Measurements from ENCODE around the gene GALK2. TPM values are rescaled to one million over a fixed set of nuclear protein-coding genes. Genes with fewer than 3 reads are reported as not detected.

GALK2 gene
- total and polyA plus RNA-seq, 5 donors: 19.2 to 37.7 (median 27.4) TPM

- Histone ChIP-seq H3K27ac (ENCODE audit: low read length) (no peak overlapping the region), H3K27me3 (ENCODE audit: control insufficient read depth, insufficient read depth) (no peaks in the 10 kb centered on the region), H3K4me1 (ENCODE audit: control insufficient read depth, insufficient read depth, low read length) (peaks cover 4% of the 10 kb centered on the region), H3K4me3 (ENCODE audit: low read length) (no peak overlapping the region), H3K9me3 (ENCODE audit: control insufficient read depth, low read length) (no peaks in the 10 kb centered on the region)
- intact Hi-C loops (cut with DNase I): no loop called here
- DNase-seq: no peak
- no peak for ATAC-seq
- WGBS: 52% methylated on average over 3 of the region's 3 CpGs
Observed at GRCh38 chr15:49223536-49224274, 53.7 kb downstream of the GALK2 start.

- Histone ChIP-seq H3K27ac (ENCODE audit: low read length) (no peak overlapping the region), H3K4me1 (ENCODE audit: control insufficient read depth, insufficient read depth, low read length) (peaks cover 4% of the 10 kb centered on the region), H3K4me3 (ENCODE audit: low read length) (no peak overlapping the region), H3K27me3 (ENCODE audit: control insufficient read depth, insufficient read depth) (no peaks in the 10 kb centered on the region), H3K9me3 (ENCODE audit: control insufficient read depth, low read length) (no peaks in the 10 kb centered on the region)
- ATAC-seq: peak in 1 of 2 donors; percentile 26
- intact Hi-C loops (cut with DNase I): no loop called here
- 94% methylated on average over 3 of the region's 3 CpGs for WGBS
- DNase-seq: peak in 1 of 3 donors; percentile 48
Observed at GRCh38 chr15:49225572-49226281, 55.7 kb downstream of the GALK2 start.

GRCh38 chr15:49227602-49228001 lies 57.6 kb downstream of the GALK2 start:
- no peak overlapping the region for H3K4me3 ChIP-seq (ENCODE audit: low read length)
- intact Hi-C loops (cut with DNase I): no loop called here
- no peak for DNase-seq
- peaks cover 4% of the 10 kb centered on the region for H3K4me1 ChIP-seq (ENCODE audit: control insufficient read depth, insufficient read depth, low read length)
- ATAC-seq: no peak
- H3K27ac ChIP-seq (ENCODE audit: low read length): no peak overlapping the region
- no peaks in the 10 kb centered on the region for H3K9me3 ChIP-seq (ENCODE audit: control insufficient read depth, low read length)
- no peaks in the 10 kb centered on the region for H3K27me3 ChIP-seq (ENCODE audit: control insufficient read depth, insufficient read depth)

GRCh38 chr15:49229922-49230321 lies 59.9 kb downstream of the GALK2 start:
- no peaks in the 10 kb centered on the region for H3K9me3 ChIP-seq (ENCODE audit: control insufficient read depth, low read length)
- no peak overlapping the region for H3K4me3 ChIP-seq (ENCODE audit: low read length)
- no peak overlapping the region for H3K27ac ChIP-seq (ENCODE audit: low read length)
- 98% methylated on average over 5 of the region's 5 CpGs for WGBS
- no peaks in the 10 kb centered on the region for H3K27me3 ChIP-seq (ENCODE audit: control insufficient read depth, insufficient read depth)
- DNase-seq (no peak), ATAC-seq (no peak)
- peaks cover 4% of the 10 kb centered on the region for H3K4me1 ChIP-seq (ENCODE audit: control insufficient read depth, insufficient read depth, low read length)
- intact Hi-C loops (cut with DNase I): loop anchor here (5.0 to 10.0 kb wide), 4 partner anchors 187 to 915 kb away; partner anchors contain the start of gene FGF7 (in 2 of the 4)

GRCh38 chr15:49232236-49232806 lies 62.3 kb downstream of the GALK2 start:
- no peaks in the 10 kb centered on the region for H3K27me3 ChIP-seq (ENCODE audit: control insufficient read depth, insufficient read depth)
- intact Hi-C loops (cut with DNase I): loop anchor here (5.0 to 10.0 kb wide), 4 partner anchors 185 to 912 kb away; partner anchors contain the start of gene FGF7 (in 2 of the 4)
- DNase-seq: no peak
- ATAC-seq: no peak
- H3K9me3 ChIP-seq (ENCODE audit: control insufficient read depth, low read length): no peaks in the 10 kb centered on the region
- WGBS: 81% methylated on average over 2 of the region's 2 CpGs
- no peaks in the 10 kb centered on the region for H3K4me1 ChIP-seq (ENCODE audit: control insufficient read depth, insufficient read depth, low read length)
- H3K27ac ChIP-seq (ENCODE audit: low read length): no peak overlapping the region
- no peak overlapping the region for H3K4me3 ChIP-seq (ENCODE audit: low read length)

GRCh38 chr15:49235446-49236124 lies 65.5 kb downstream of the GALK2 start:
- intact Hi-C loops (cut with DNase I): loop anchor here (5.0 to 10.0 kb wide), 4 partner anchors 189 to 909 kb away; partner anchors contain the start of gene FGF7 (in 2 of the 4)
- peak in 2 of 3 donors; percentile 38 to 50 for DNase-seq
- Histone ChIP-seq H3K9me3 (ENCODE audit: control insufficient read depth, low read length) (no peaks in the 10 kb centered on the region), H3K27ac (ENCODE audit: low read length) (no peak overlapping the region), H3K27me3 (ENCODE audit: control insufficient read depth, insufficient read depth) (no peaks in the 10 kb centered on the region), H3K4me1 (ENCODE audit: control insufficient read depth, insufficient read depth, low read length) (no peaks in the 10 kb centered on the region), H3K4me3 (ENCODE audit: low read length) (no peak overlapping the region)
- 37% methylated on average over 3 of the region's 3 CpGs for WGBS
- ATAC-seq: peak; percentile 84 to 89

GRCh38 chr15:49236869-49237268 lies 66.8 kb downstream of the GALK2 start:
- intact Hi-C loops (cut with DNase I): loop anchor here (5.0 to 10.0 kb wide), 4 partner anchors 188 to 908 kb away; partner anchors contain the start of gene FGF7 (in 2 of the 4)
- DNase-seq (no peak), ATAC-seq (no peak)
- H3K27me3 ChIP-seq (ENCODE audit: control insufficient read depth, insufficient read depth): no peaks in the 10 kb centered on the region
- H3K27ac ChIP-seq (ENCODE audit: low read length): no peak overlapping the region
- no peaks in the 10 kb centered on the region for H3K4me1 ChIP-seq (ENCODE audit: control insufficient read depth, insufficient read depth, low read length)
- no peaks in the 10 kb centered on the region for H3K9me3 ChIP-seq (ENCODE audit: control insufficient read depth, low read length)
- no peak overlapping the region for H3K4me3 ChIP-seq (ENCODE audit: low read length)

DNA sequence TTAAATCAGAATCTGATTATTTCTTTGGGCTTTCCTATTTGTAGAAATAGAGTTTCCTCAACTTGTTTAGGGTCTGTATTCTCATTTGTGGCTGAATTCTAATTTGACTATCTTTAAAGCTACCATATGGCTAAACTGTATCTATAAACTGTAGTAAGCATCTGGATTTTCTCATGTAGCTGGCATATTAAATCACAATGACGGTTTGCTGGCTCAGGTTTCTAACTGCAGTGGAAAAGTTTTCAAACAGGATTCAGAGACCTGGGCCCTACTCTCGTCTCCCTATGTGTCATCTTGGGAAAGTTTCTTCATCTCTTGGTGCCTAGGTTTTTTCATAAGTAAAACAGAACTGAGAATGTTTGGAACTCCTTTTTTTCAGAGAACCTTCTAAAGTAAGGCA lies 68.3 kb downstream of the GALK2 start:
- no peak overlapping the region for H3K4me3 ChIP-seq (ENCODE audit: low read length)
- 38% methylated on average over 2 of the region's 2 CpGs for WGBS
- H3K27me3 ChIP-seq (ENCODE audit: control insufficient read depth, insufficient read depth): no peaks in the 10 kb centered on the region
- ATAC-seq (peak in 1 of 2 donors; percentile 20), DNase-seq (no peak)
- H3K9me3 ChIP-seq (ENCODE audit: control insufficient read depth, low read length): no peaks in the 10 kb centered on the region
- intact Hi-C loops (cut with DNase I): loop anchor here (5.0 to 10.0 kb wide), 4 partner anchors 186 to 906 kb away; partner anchors contain the start of gene FGF7 (in 2 of the 4)
- no peaks in the 10 kb centered on the region for H3K4me1 ChIP-seq (ENCODE audit: control insufficient read depth, insufficient read depth, low read length)
- no peak overlapping the region for H3K27ac ChIP-seq (ENCODE audit: low read length)

DNA sequence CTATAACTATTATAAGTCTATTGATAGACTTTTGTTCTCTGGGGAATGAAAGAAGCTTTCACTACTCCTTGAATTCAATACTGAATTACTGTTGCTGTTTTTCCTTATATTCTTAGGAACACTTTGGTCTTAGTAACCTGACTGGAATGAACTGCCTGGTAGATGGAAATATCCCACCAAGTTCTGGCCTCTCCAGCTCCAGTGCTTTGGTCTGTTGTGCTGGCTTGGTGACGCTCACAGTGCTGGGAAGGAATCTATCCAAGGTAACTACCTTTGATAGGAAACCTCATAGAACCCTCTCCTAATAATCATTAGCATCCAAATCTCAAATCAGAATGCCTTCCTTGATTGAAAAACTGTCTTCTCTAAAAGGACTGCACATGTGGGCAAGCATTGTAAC lies 69.1 kb downstream of the GALK2 start:
- DNase-seq (no peak), ATAC-seq (no peak)
- no peak overlapping the region for H3K4me3 ChIP-seq (ENCODE audit: low read length)
- no peaks in the 10 kb centered on the region for H3K27me3 ChIP-seq (ENCODE audit: control insufficient read depth, insufficient read depth)
- intact Hi-C loops (cut with DNase I): loop anchor here (5.0 to 10.0 kb wide), 4 partner anchors 186 to 906 kb away; partner anchors contain the start of gene FGF7 (in 2 of the 4)
- H3K9me3 ChIP-seq (ENCODE audit: control insufficient read depth, low read length): no peaks in the 10 kb centered on the region
- WGBS: 98% methylated on average over 1 of the region's 1 CpG
- no peak overlapping the region for H3K27ac ChIP-seq (ENCODE audit: low read length)
- H3K4me1 ChIP-seq (ENCODE audit: control insufficient read depth, insufficient read depth, low read length): no peaks in the 10 kb centered on the region

GRCh38 chr15:49242820-49243219 lies 72.8 kb downstream of the GALK2 start:
- Histone ChIP-seq H3K4me3 (ENCODE audit: low read length) (no peak overlapping the region), H3K4me1 (ENCODE audit: control insufficient read depth, insufficient read depth, low read length) (no peaks in the 10 kb centered on the region), H3K9me3 (ENCODE audit: control insufficient read depth, low read length) (no peaks in the 10 kb centered on the region), H3K27me3 (ENCODE audit: control insufficient read depth, insufficient read depth) (no peaks in the 10 kb centered on the region), H3K27ac (ENCODE audit: low read length) (no peak overlapping the region)
- WGBS: 87% methylated on average over 2 of the region's 2 CpGs
- peak in 1 of 2 donors; percentile 35 for ATAC-seq
- no peak for DNase-seq
- intact Hi-C loops (cut with DNase I): no loop called here

All from right cardiac atrium (tissue), 5 donors.